Esophagus squamous epithelium (tissue), 4 donors: ENCODE results near the gene ZCCHC7.

ENCODE experiments used
- POLR2A ChIP-seq, 4 donors: fragments of 450-650 bp; IDR thresholded peaks; one replicate each; pipeline ENCODE4 v1.6.1; 2017; ENCODE audit warnings: antibody characterized with exemption in 4 of 4, mild to moderate bottlenecking in 4 of 4, moderate library complexity in 3 of 4
- TF ChIP-seq, protein P1 (sequence below), 6 experiments: fragments of 450-650 bp in 4 of 6; fragments of 200-600 bp in 2 of 6; sonication (generic) in 2 of 6; IDR thresholded peaks; one replicate each; pipeline ENCODE4 v1.5.1; 2016 to 2019; ENCODE audit warnings: antibody characterized with exemption in 6 of 6, mild to moderate bottlenecking in 4 of 6, moderate library complexity in 4 of 6

DNA sequence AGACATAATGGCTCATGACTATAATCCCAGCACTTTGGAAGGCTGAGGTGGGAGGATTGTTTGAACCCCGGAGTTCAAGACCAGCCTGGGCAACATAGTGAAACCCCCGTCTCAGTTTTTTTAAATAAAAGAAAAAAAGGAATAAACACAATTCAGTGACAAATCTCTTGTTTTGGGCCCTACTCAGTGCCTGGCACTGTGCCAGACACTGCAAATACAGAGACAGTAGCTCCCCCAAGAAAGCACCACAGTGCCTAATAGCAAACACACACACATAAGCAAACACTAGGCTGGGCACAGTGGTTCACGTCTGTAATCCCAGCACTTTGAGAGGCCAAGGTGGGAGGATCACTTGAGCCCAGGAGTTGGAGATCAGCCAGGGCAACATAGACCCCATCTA is 252.5 kb downstream of the ZCCHC7 start:
- TF ChIP-seq, protein P1, sequence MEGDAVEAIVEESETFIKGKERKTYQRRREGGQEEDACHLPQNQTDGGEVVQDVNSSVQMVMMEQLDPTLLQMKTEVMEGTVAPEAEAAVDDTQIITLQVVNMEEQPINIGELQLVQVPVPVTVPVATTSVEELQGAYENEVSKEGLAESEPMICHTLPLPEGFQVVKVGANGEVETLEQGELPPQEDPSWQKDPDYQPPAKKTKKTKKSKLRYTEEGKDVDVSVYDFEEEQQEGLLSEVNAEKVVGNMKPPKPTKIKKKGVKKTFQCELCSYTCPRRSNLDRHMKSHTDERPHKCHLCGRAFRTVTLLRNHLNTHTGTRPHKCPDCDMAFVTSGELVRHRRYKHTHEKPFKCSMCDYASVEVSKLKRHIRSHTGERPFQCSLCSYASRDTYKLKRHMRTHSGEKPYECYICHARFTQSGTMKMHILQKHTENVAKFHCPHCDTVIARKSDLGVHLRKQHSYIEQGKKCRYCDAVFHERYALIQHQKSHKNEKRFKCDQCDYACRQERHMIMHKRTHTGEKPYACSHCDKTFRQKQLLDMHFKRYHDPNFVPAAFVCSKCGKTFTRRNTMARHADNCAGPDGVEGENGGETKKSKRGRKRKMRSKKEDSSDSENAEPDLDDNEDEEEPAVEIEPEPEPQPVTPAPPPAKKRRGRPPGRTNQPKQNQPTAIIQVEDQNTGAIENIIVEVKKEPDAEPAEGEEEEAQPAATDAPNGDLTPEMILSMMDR (IDR thresholded peaks at IDR 0.05), result no peak
- TF ChIP-seq POLR2A (IDR thresholded peaks at IDR 0.05), result no peak
